MCF 10A (cell line): ENCODE data around the gene NFIA. TPM values are rescaled to one million over a fixed set of nuclear protein-coding genes. Genes with fewer than 3 reads are reported as not detected.

Source experiments
- BruUV-seq: library from RNA; stranded (reverse); fragments of 400-500 nt; replicated peaks from 2 replicates; lab custom pipeline; 2021; lab: Mats Ljungman, UMichigan
- CTCF ChIA-PET: fragments of 300-600 bp; sonication (Branson Sonifier 250); formaldehyde crosslinking; extraction: SDS; loops from one replicate; lab custom pipeline; 2021; ENCODE audit warnings: antibody characterized with exemption, inconsistent platforms; lab: Yijun Ruan, JAX
- POLR2A ChIA-PET: fragments of 300-600, 350-650 bp; sonication (Branson Sonifier 250); formaldehyde crosslinking; extraction: SDS; loops from one replicate; lab custom pipeline; 2020; ENCODE audit warnings: antibody characterized with exemption, inconsistent platforms; lab: Yijun Ruan, JAX
- DNase-seq: peaks from one replicate; pipeline ENCODE4 v3.0.0-alpha.2; 2018; ENCODE audit not compliant: unreplicated experiment
- H3K27ac Mint-ChIP-seq: one replicate; pipeline ENCODE4 v1.8.0; 2022; ENCODE audit warnings: mild to moderate bottlenecking, low read depth, mixed read lengths; ENCODE audit not compliant: unreplicated experiment
- H3K27me3 Mint-ChIP-seq: one replicate; pipeline ENCODE4 v1.8.0; 2022; ENCODE audit warnings: mixed read lengths; ENCODE audit not compliant: insufficient read depth, unreplicated experiment
- H3K36me3 Mint-ChIP-seq: one replicate; pipeline ENCODE4 v1.8.0; 2022; ENCODE audit warnings: mild to moderate bottlenecking, moderate library complexity, mixed read lengths; ENCODE audit not compliant: insufficient read depth, unreplicated experiment
- H3K4me1 Mint-ChIP-seq: one replicate; pipeline ENCODE4 v1.8.0; 2022; ENCODE audit warnings: mixed read lengths; ENCODE audit not compliant: insufficient read depth, unreplicated experiment
- H3K4me3 Mint-ChIP-seq: one replicate; pipeline ENCODE4 v1.8.0; 2022; ENCODE audit warnings: mild to moderate bottlenecking, moderate library complexity, mixed read lengths; ENCODE audit not compliant: unreplicated experiment
- H3K9me3 Mint-ChIP-seq: one replicate; pipeline ENCODE4 v1.8.0; 2022; ENCODE audit warnings: mixed read lengths; ENCODE audit not compliant: unreplicated experiment
- intact Hi-C: fragments of 100-400 bp; cut with micrococcal nuclease; formaldehyde crosslinking; loops from 2 replicates; pipeline ENCODE4 v1.14.1; 2022
- total RNA-seq: library from RNA; stranded (reverse); gene quantifications from 2 replicates; pipeline ENCODE4 v1.2.3, GENCODE V29; 2022
- TF ChIP-seq, protein P1 (sequence below): fragments of 200-600 bp; IDR thresholded peaks from one replicate; pipeline ENCODE4 v1.8.0; 2022; ENCODE audit warnings: antibody characterized with exemption, mild to moderate bottlenecking; ENCODE audit not compliant: unreplicated experiment

The NFIA gene
- total RNA-seq, 1 experiment from 2014 or later, result 54.8 TPM

DNA sequence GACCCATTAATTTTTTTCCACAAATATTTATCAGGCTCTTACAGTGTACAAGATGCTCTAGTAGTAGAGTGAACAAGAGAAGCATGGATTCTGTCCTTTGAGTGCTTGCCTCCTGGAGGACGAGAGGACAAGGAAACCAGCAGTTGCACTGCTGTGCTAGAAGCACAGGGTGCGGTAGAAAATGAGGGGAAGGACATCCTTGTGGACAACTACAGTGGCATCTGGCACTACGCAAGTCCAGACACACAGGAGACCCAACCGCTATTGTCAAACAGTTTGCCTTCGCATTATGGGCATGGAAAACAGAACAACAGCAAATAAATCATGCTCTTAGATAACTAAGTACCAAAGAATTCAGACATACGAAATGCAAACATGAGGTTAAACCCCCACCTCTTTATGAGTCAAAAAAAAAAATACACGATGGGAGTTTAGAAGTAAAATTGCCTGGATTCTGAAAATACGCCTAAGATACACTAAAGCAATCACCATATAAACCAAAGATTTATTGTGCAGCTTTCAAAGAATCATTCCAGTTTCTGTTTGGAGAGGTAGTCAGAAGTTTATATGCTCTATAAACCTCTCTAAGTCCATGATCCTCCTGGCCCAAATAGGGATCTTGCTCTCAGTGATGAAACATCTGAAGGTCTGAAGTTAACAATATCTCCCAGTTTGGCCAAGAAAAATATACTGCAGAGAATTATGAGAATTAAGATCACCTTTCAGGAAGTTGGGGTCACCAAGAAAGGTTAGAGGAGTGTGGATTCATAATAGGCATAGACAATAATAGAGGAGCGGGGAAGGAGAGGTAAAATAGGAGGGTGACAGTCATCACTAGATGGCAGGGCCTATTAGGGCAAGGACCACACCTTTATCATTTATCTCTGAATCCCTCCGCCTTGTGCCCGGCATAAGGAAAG, 307.8 kb downstream of the NFIA start:
- POLR2A ChIA-PET, result interaction anchor here (0.6 kb wide), 1 partner anchor 180 kb away, joined by 4 read pairs; no protein-coding TSS in a partner anchor
- Mint-ChIP-seq H3K27me3 (no peaks in the 10 kb centered on the region), H3K27ac (no peak overlapping the region), H3K4me3 (no peak overlapping the region), H3K4me1 (peaks cover 20% of the 10 kb centered on the region), H3K9me3 (no peaks in the 10 kb centered on the region), H3K36me3 (peaks cover 54% of the 10 kb centered on the region)
- no TSS peak for BruUV-seq
- DNase-seq, result no peak
- intact Hi-C loops, result no loop called here
- TF ChIP-seq, protein P1, sequence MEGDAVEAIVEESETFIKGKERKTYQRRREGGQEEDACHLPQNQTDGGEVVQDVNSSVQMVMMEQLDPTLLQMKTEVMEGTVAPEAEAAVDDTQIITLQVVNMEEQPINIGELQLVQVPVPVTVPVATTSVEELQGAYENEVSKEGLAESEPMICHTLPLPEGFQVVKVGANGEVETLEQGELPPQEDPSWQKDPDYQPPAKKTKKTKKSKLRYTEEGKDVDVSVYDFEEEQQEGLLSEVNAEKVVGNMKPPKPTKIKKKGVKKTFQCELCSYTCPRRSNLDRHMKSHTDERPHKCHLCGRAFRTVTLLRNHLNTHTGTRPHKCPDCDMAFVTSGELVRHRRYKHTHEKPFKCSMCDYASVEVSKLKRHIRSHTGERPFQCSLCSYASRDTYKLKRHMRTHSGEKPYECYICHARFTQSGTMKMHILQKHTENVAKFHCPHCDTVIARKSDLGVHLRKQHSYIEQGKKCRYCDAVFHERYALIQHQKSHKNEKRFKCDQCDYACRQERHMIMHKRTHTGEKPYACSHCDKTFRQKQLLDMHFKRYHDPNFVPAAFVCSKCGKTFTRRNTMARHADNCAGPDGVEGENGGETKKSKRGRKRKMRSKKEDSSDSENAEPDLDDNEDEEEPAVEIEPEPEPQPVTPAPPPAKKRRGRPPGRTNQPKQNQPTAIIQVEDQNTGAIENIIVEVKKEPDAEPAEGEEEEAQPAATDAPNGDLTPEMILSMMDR, result no peak
- CTCF ChIA-PET, result no interaction called here

DNA sequence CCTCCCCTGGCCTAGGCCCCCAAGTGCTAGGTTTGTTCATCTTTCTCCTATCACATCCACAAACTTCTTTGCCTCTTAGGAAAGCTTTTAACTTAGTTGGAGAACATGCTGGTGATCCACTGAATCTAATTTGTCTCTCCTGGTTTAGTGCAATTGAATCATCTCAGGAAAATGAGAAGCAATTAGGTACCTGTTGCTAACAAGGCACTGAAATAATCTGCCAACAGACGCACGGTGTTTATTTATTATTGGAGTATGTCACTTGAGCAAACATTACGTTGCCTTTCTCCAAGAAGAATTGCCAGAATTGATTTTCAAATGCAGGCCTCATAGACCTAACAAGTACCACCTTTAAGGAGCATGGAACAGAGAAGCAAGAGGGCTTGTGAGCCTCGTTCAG, 309.4 kb downstream of the NFIA start:
- POLR2A ChIA-PET, result interaction anchor here (0.8 kb wide), 1 partner anchor 14 kb away, joined by 3 read pairs; no protein-coding TSS in a partner anchor
- DNase-seq, result no peak
- H3K9me3 Mint-ChIP-seq, result no peaks in the 10 kb centered on the region
- H3K4me1 Mint-ChIP-seq, result peaks cover 22% of the 10 kb centered on the region
- no peak overlapping the region for H3K4me3 Mint-ChIP-seq
- intact Hi-C loops, result no loop called here
- no TSS peak for BruUV-seq
- CTCF ChIA-PET, result interaction anchor here (0.6 to 1.0 kb wide), 4 partner anchors 62 to 448 kb away, joined by 3 to 4 read pairs (median 3); no protein-coding TSS in a partner anchor
- H3K36me3 Mint-ChIP-seq, result peaks cover 50% of the 10 kb centered on the region
- TF ChIP-seq, protein P1, result no peak
- H3K27ac Mint-ChIP-seq, result peak overlapping the region; percentile 37
- no peaks in the 10 kb centered on the region for H3K27me3 Mint-ChIP-seq

DNA sequence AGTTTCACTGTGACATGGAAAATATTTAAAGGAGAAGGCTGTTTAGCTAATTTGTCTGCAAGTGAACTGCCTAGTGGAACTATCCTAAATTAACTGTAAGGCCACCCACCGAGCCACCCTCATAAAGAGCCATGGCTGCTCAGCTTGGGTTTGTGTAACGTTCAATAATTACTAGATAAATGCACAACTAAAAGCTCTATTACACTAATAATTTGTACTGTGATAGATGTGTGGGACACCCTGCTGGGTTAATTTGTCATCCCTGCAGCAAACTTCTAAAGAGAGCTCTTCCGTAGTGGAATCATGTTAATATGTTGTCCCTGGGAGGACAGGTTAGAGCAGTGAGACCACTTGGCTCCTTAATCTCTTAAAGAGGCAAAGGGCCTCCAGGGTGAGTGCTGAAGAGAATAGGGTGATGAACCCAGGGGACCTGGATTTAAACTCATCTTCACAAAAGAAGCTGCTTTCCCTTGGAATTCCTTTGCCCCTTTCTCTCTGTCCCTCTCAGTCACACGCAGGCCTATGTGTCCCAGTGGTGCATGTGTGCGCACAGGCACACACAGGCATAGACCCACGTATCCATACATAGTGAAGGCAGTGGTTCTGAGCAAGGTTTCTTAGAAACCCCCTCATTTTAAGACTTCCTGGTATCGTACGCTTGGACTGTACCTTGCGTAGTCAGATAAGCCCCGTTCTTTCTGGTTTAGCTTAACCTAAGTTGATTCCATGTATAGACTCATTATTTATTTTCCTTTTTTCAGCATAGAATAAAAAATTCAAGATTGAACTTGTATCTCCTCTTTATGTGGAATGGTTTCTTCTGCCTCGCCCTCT, 310.3 kb downstream of the NFIA start:
- H3K9me3 Mint-ChIP-seq, result no peaks in the 10 kb centered on the region
- intact Hi-C loops, result no loop called here
- ChIA-PET CTCF (interaction anchor here (0.6 to 1.2 kb wide), 5 partner anchors 56 to 992 kb away, joined by 3 to 4 read pairs (median 3); no protein-coding TSS in a partner anchor), POLR2A (interaction anchor here (0.5 to 0.7 kb wide), 2 partner anchors 214 to 418 kb away, joined by 3 read pairs; no protein-coding TSS in a partner anchor)
- BruUV-seq, result no TSS peak
- peaks cover 15% of the 10 kb centered on the region for H3K4me1 Mint-ChIP-seq
- H3K4me3 Mint-ChIP-seq, result no peak overlapping the region
- H3K27me3 Mint-ChIP-seq, result no peaks in the 10 kb centered on the region
- no peak for DNase-seq
- H3K27ac Mint-ChIP-seq, result no peak overlapping the region
- TF ChIP-seq, protein P1, result no peak
- peaks cover 43% of the 10 kb centered on the region for H3K36me3 Mint-ChIP-seq
